Mesodermal cell (in vitro differentiated cells): ENCODE data around the gene SIVA1.

ENCODE experiments used
- H3K27ac ChIP-seq: 2 replicates; pipeline ENCODE4 v1.7.0; 2013; ENCODE audit warnings: mild to moderate bottlenecking, low read depth, low read length, moderate library complexity; ENCODE audit not compliant: severe bottlenecking
- H3K36me3 ChIP-seq: 2 replicates; pipeline ENCODE4 v1.7.1; 2013; ENCODE audit warnings: mild to moderate bottlenecking, low read length, moderate library complexity; ENCODE audit not compliant: control insufficient read depth, insufficient read depth
- H3K4me1 ChIP-seq: one replicate; pipeline ENCODE4 v1.7.1; 2013; ENCODE audit warnings: mild to moderate bottlenecking, low read length; ENCODE audit not compliant: insufficient read depth, control insufficient read depth, poor library complexity, severe bottlenecking
- H3K4me3 ChIP-seq: 2 replicates; pipeline ENCODE4 v1.7.0; 2013; ENCODE audit warnings: low read length, control low read depth, mild to moderate bottlenecking; ENCODE audit not compliant: insufficient read depth, poor library complexity, severe bottlenecking; ENCODE audit errors: extremely low read depth
- H3K9me3 ChIP-seq: 2 replicates; pipeline ENCODE4 v1.7.1; 2013; ENCODE audit warnings: mild to moderate bottlenecking, low read length, moderate library complexity; ENCODE audit not compliant: control insufficient read depth
- WGBS, 2 experiments: methylation state at CpG; one replicate each; pipeline ENCODE4 v1.1.5; 2013; ENCODE audit warnings: missing lambda C conversion rate in 2 of 2; ENCODE audit not compliant: insufficient coverage in 2 of 2; 5-methylcytosine and 5-hydroxymethylcytosine counted together

The SIVA1 gene

GRCh38 chr14:104801520-104802393 lies 48.8 kb downstream of the SIVA1 start:
- H3K4me1 ChIP-seq, result peaks cover 16% of the 10 kb centered on the region
- H3K9me3 ChIP-seq, result no peaks in the 10 kb centered on the region
- no peak overlapping the region for H3K27ac ChIP-seq
- no peaks in the 10 kb centered on the region for H3K36me3 ChIP-seq
- H3K4me3 ChIP-seq, result peak overlapping the region; percentile 55
- WGBS, 2 experiments, result 78 to 80% methylated on average over 45 of the region's 45 CpGs

- 91 to 92% methylated on average over 17 to 19 of the region's 20 CpGs for WGBS, 2 experiments
- Histone ChIP-seq H3K9me3 (no peaks in the 10 kb centered on the region), H3K36me3 (no peaks in the 10 kb centered on the region), H3K4me1 (peaks cover 8% of the 10 kb centered on the region), H3K4me3 (no peak overlapping the region), H3K27ac (no peak overlapping the region)
Observed at GRCh38 chr14:104802394-104803184, 49.6 kb downstream of the SIVA1 start.

GRCh38 chr14:104803280-104803911 lies 50.4 kb downstream of the SIVA1 start:
- Histone ChIP-seq H3K4me1 (peaks cover 7% of the 10 kb centered on the region), H3K9me3 (no peaks in the 10 kb centered on the region), H3K27ac (no peak overlapping the region), H3K36me3 (no peaks in the 10 kb centered on the region), H3K4me3 (no peak overlapping the region)
- WGBS, 2 experiments, result 88 to 89% methylated on average over 15 to 17 of the region's 19 CpGs

- Histone ChIP-seq H3K36me3 (no peaks in the 10 kb centered on the region), H3K4me3 (no peak overlapping the region), H3K9me3 (no peaks in the 10 kb centered on the region), H3K4me1 (peaks cover 4% of the 10 kb centered on the region), H3K27ac (no peak overlapping the region)
- WGBS, 2 experiments, result 93 to 95% methylated on average over 14 of the region's 15 CpGs
Observed at GRCh38 chr14:104803912-104804410, 51.0 kb downstream of the SIVA1 start.

- no peak overlapping the region for H3K4me3 ChIP-seq
- H3K9me3 ChIP-seq, result no peaks in the 10 kb centered on the region
- H3K27ac ChIP-seq, result no peak overlapping the region
- peaks cover 4% of the 10 kb centered on the region for H3K4me1 ChIP-seq
- WGBS, 2 experiments, result 91% methylated on average over 15 to 17 of the region's 18 CpGs
- no peaks in the 10 kb centered on the region for H3K36me3 ChIP-seq
Observed at GRCh38 chr14:104804481-104805325, 51.8 kb downstream of the SIVA1 start.

- 83 to 86% methylated on average over 1 to 2 of the region's 3 CpGs for WGBS, 2 experiments
- no peaks in the 10 kb centered on the region for H3K36me3 ChIP-seq
- H3K27ac ChIP-seq, result no peak overlapping the region
- H3K9me3 ChIP-seq, result no peaks in the 10 kb centered on the region
- no peak overlapping the region for H3K4me3 ChIP-seq
- peaks cover 4% of the 10 kb centered on the region for H3K4me1 ChIP-seq
Observed at GRCh38 chr14:104805326-104805678, 52.4 kb downstream of the SIVA1 start.

- H3K4me1 ChIP-seq, result peaks cover 4% of the 10 kb centered on the region
- no peaks in the 10 kb centered on the region for H3K36me3 ChIP-seq
- WGBS, 2 experiments, result 90 to 91% methylated on average over 13 to 14 of the region's 14 CpGs
- no peaks in the 10 kb centered on the region for H3K9me3 ChIP-seq
- H3K27ac ChIP-seq, result no peak overlapping the region
- no peak overlapping the region for H3K4me3 ChIP-seq
Observed at GRCh38 chr14:104805941-104806624, 53.1 kb downstream of the SIVA1 start.

- H3K9me3 ChIP-seq, result no peaks in the 10 kb centered on the region
- WGBS, 2 experiments, result 91 to 93% methylated on average over 5 to 6 of the region's 10 CpGs
Observed at GRCh38 chr14:104806625-104807465, 53.9 kb downstream of the SIVA1 start.

GRCh38 chr14:104808456-104808855 lies 55.5 kb downstream of the SIVA1 start:
- 69 to 87% methylated on average over 2 to 5 of the region's 6 CpGs for WGBS, 2 experiments

More at GRCh38 chr14:104806625-104807465, 53.9 kb downstream of the SIVA1 start:
- H3K4me1 ChIP-seq, result no peaks in the 10 kb centered on the region
- H3K27ac ChIP-seq, result no peak overlapping the region
- no peaks in the 10 kb centered on the region for H3K36me3 ChIP-seq
- no peak overlapping the region for H3K4me3 ChIP-seq

More at GRCh38 chr14:104808456-104808855, 55.5 kb downstream of the SIVA1 start:
- Histone ChIP-seq H3K9me3 (no peaks in the 10 kb centered on the region), H3K27ac (no peak overlapping the region), H3K4me1 (no peaks in the 10 kb centered on the region), H3K36me3 (no peaks in the 10 kb centered on the region), H3K4me3 (no peak overlapping the region)
